Pancreas (tissue), 10 donors: ENCODE measurements around the gene CUTA. TPM values are rescaled to one million over a fixed set of nuclear protein-coding genes. Genes with fewer than 3 reads are reported as not detected.
A peak's percentile ranks its signal among the peaks of the same experiment; 100 is the strongest.

Source experiments
- ATAC-seq, 4 donors: fragments of 200-7000 bp; cut with Tn5 transposase; one replicate each; pipeline versions ENCODE4 v1.8.0 to v1.9.1; 2020; ENCODE audit warnings: mild to moderate bottlenecking in 4 of 4, moderate library complexity in 4 of 4
- DNase-seq, 6 donors: peaks; one replicate each; pipeline ENCODE4 v3.0.0-alpha.2; 2020
- FAIRE-seq: peaks from 2 replicates; lab custom pipeline; 2012; peaks lifted over from hg19 to GRCh38; lab: Jason Lieb, UNC
- H3K27ac ChIP-seq, 4 donors: fragments of 200-600 bp; sonication (generic); 1 replicate in 3 of 4; 2 replicates in 1 of 4; pipeline versions ENCODE4 v1.5.0 to v1.8.0; 2020
- H3K27me3 ChIP-seq, 4 donors: fragments of 200-600 bp; one replicate each; pipeline ENCODE4 v1.8.0; 2021
- H3K36me3 ChIP-seq, 3 donors: fragments of 200-600 bp; sonication (generic) in 1 of 3; one replicate each; pipeline versions ENCODE4 v1.5.0 to v1.8.0; 2020 to 2021
- H3K4me1 ChIP-seq, 3 donors: fragments of 200-600 bp; one replicate each; pipeline ENCODE4 v1.8.0; 2021
- H3K4me3 ChIP-seq, 4 donors: fragments of 200-600 bp; sonication (generic) in 2 of 4; one replicate each; pipeline versions ENCODE4 v1.5.0 to v1.8.0; 2020 to 2021
- H3K9me3 ChIP-seq, 4 donors: fragments of 200-600 bp; one replicate each; pipeline ENCODE4 v1.8.0; 2021
- WGBS, 2 donors: extraction: QIAGEN DNeasy Blood & Tissue Kit; methylation state at CpG; one replicate each; pipeline ENCODE4 v1.1.7; 2013; 5-methylcytosine and 5-hydroxymethylcytosine counted together
- intact Hi-C, 3 donors: fragments of 100-400 bp; cut with DNase I; formaldehyde crosslinking; loops; one replicate each; pipeline versions ENCODE4 v1.11.1 to v1.14.2; 2022
- polyA plus RNA-seq, 2 donors: library from polyadenylated mRNA; stranded (reverse); fragments of 200-250 nt; gene quantifications; one replicate each; pipeline ENCODE4 v1.2.3, GENCODE V29; 2013
- total RNA-seq, 6 donors: library from RNA; stranded (reverse); fragmentation: NEBNext Ultra II Directional in 4 of 6; extraction: Animal tissue kit (Norgen Biotek cat#: 25700) in 4 of 6; gene quantifications; one replicate each; pipeline versions ENCODE4 v1.2.1 to v1.2.4, GENCODE V29; 2021 to 2023
- TF ChIP-seq, protein P1 (sequence below), 4 donors: fragments of 200-600 bp; sonication (generic) in 3 of 4; IDR thresholded peaks; one replicate each; pipeline versions ENCODE4 v1.5.0 to v1.8.0; 2021; ENCODE audit warnings: antibody characterized with exemption in 4 of 4
- donor health status: healthy with polysubstance abuse.
- donor health status: DM: no; HTN: no; CAD: no; lungs with moderate emphysema.
- donor health status: DM: no; HTN: no; CAD: no.
- donor health status: control.
- donor health status: control.
- donor health status: Bipolar disorder and iron deficiency.
- donor health status: DM: yes; HTN: yes; CAD: no.
- donor health status: DM: no; HTN: no; CAD: no.
- donor health status: DM: no; HTN: no; CAD: no.
- donor health status: DM: yes; HTN: yes; CAD: no.

CUTA gene
- total and polyA plus RNA-seq, 8 donors: 65.0 to 204 (median 83.7) TPM

DNA sequence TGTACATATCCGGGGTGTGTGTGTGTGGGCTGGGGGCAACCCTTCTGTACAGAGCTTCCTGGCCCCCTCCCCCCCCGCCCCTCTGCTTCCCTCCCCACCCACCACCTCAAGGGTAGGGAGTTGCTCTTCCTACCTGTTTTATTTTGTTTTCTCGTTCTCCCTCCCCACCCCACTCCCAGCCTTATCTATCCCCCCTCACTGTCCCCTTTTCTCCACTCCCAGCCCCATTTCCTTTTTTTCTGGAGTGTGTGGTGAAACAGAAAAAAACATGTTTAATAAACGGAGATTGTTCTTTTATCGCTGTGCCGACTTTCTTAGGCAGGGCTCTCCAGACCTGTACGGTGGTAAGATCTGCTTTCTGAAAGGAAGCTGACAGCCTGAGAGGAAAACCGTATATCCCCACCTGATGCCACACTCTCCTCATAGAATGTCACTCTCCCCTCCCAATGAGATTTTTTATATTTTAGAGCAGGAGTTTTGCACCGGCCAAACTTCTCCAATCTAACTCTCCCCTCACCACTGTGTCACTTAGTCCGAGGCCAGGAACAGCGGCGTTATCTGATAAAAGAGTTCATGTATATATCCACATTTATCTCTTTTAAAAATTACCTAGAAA is 35.6 kb upstream of the CUTA start:
- H3K36me3 ChIP-seq: no peaks in the 10 kb centered on the region
- DNase-seq: no peak
- H3K4me3 ChIP-seq: peak overlapping the region; percentile 75 to 96 (median 91)
- H3K27ac ChIP-seq: peak overlapping the region in 2 of 4 donors; percentile 54 to 61
- no peaks in the 10 kb centered on the region for H3K27me3 ChIP-seq
- TF ChIP-seq, protein P1, sequence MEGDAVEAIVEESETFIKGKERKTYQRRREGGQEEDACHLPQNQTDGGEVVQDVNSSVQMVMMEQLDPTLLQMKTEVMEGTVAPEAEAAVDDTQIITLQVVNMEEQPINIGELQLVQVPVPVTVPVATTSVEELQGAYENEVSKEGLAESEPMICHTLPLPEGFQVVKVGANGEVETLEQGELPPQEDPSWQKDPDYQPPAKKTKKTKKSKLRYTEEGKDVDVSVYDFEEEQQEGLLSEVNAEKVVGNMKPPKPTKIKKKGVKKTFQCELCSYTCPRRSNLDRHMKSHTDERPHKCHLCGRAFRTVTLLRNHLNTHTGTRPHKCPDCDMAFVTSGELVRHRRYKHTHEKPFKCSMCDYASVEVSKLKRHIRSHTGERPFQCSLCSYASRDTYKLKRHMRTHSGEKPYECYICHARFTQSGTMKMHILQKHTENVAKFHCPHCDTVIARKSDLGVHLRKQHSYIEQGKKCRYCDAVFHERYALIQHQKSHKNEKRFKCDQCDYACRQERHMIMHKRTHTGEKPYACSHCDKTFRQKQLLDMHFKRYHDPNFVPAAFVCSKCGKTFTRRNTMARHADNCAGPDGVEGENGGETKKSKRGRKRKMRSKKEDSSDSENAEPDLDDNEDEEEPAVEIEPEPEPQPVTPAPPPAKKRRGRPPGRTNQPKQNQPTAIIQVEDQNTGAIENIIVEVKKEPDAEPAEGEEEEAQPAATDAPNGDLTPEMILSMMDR (IDR thresholded peaks at IDR 0.05): no peak
- peak in 2 of 4 donors; percentile 1 to 11 for ATAC-seq
- WGBS, 2 donors: 1 to 2% methylated on average over 12 of the region's 12 CpGs
- H3K9me3 ChIP-seq: no peaks in the 10 kb centered on the region
- H3K4me1 ChIP-seq: peaks cover 0 to 12% (median 0%) of the 10 kb centered on the region in 3 donors
- intact Hi-C loops: no loop called here
- no peak for FAIRE-seq

DNA sequence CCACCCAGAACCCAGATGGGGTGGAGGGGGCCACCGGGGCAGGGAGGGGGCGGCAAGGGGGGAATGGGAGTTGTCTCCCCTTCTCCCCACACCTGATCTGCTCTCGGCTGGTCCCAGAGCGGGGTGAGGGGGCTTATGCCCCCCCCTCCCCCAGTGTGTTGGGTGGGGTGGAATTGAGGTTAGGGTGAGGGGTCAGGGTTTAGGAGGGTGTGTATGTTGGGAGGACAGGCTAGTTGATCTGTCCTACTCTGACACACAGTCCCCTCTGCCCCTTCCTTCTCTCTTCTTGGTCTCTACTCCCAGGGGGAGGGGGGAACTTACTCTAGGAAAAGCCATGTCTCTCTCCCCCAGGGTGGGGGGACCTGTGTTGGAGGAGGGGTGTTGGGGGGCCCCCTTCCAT is 34.6 kb upstream of the CUTA start:
- TF ChIP-seq, protein P1 (IDR thresholded peaks at IDR 0.05): no peak
- H3K36me3 ChIP-seq: no peaks in the 10 kb centered on the region
- H3K9me3 ChIP-seq: no peaks in the 10 kb centered on the region
- no peak overlapping the region for H3K4me3 ChIP-seq
- FAIRE-seq (no peak), DNase-seq (no peak), ATAC-seq (no peak)
- H3K27me3 ChIP-seq: no peaks in the 10 kb centered on the region
- intact Hi-C loops: no loop called here
- H3K4me1 ChIP-seq: peaks cover 0 to 12% (median 0%) of the 10 kb centered on the region in 3 donors
- WGBS, 2 donors: 77 to 86% methylated on average over 3 to 4 of the region's 4 CpGs
- no peak overlapping the region for H3K27ac ChIP-seq

DNA sequence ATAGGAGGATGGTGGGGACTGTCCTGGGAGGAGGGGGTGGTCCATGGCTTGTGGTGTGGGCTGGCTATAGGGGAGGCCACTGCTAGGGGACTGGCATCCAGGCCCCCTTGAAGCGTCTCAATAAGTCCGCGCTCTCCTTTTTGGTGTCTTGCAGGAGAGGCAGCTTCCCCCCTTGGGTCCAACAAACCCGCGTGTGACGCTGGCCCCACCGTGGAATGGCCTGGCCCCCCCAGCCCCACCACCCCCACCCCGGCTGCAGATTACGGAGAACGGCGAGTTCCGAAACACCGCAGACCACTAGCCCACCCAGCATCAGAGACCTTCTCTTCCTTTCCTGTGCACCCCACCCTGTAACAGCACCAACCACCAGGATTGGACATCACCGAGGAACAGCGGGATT is 33.7 kb upstream of the CUTA start:
- no peak overlapping the region for H3K27ac ChIP-seq
- TF ChIP-seq, protein P1 (IDR thresholded peaks at IDR 0.05): no peak
- no peak for ATAC-seq
- no peak overlapping the region for H3K4me3 ChIP-seq
- FAIRE-seq: no peak
- peaks cover 0 to 12% (median 0%) of the 10 kb centered on the region in 3 donors for H3K4me1 ChIP-seq
- H3K27me3 ChIP-seq: no peaks in the 10 kb centered on the region
- H3K9me3 ChIP-seq: no peaks in the 10 kb centered on the region
- 87 to 90% methylated on average over 11 to 15 of the region's 15 CpGs for WGBS, 2 donors
- DNase-seq: no peak
- H3K36me3 ChIP-seq: no peaks in the 10 kb centered on the region
- intact Hi-C loops: no loop called here

DNA sequence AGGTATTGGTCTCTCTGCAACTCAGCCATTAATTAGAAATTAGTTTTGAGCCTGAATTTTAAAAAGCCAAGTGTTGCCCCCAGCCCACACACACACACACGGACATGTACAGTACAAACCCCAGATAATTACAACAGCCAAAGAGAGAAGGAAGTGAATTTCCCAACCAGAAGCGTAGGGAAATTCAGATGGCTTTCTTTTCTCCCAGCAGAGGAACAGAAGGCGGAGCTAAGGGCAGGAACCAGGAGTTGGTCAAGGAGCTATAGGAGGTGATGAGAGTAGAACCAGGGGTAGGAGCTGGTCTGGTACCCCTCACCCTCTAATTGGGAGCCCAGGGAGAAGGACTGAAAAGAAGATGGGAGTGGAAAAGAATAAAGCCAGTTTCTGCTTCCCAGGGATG is 32.5 kb upstream of the CUTA start:
- 70 to 77% methylated on average over 3 of the region's 3 CpGs for WGBS, 2 donors
- intact Hi-C loops: no loop called here

DNA sequence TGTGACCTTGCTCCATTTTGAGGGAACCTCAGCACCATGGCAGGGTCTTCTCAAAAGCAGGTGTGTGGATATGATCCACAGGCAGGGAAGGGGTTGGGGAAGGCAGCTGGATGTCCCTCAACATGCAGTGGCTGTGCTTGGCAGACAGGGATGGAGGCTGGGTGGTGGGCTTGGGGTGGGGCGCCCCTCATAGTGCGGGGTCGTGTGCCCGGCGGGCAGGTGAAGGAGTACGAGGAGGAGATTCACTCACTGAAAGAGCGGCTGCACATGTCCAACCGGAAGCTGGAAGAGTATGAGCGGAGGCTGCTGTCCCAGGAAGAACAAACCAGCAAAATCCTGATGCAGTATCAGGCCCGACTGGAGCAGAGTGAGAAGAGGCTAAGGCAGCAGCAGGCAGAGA is 28.4 kb upstream of the CUTA start:
- H3K36me3 ChIP-seq: no peaks in the 10 kb centered on the region
- no peak for ATAC-seq
- no peak overlapping the region for H3K27ac ChIP-seq
- H3K9me3 ChIP-seq: no peaks in the 10 kb centered on the region
- intact Hi-C loops: no loop called here
- TF ChIP-seq, protein P1 (IDR thresholded peaks at IDR 0.05): no peak
- H3K4me1 ChIP-seq: no peaks in the 10 kb centered on the region
- no peaks in the 10 kb centered on the region for H3K27me3 ChIP-seq
- FAIRE-seq: no peak
- 84 to 88% methylated on average over 10 of the region's 10 CpGs for WGBS, 2 donors
- DNase-seq: no peak
- H3K4me3 ChIP-seq: no peak overlapping the region

More for the DNA sequence above, 32.5 kb upstream of the CUTA start:
- TF ChIP-seq, protein P1 (IDR thresholded peaks at IDR 0.05): no peak
- DNase-seq (no peak), ATAC-seq (no peak), FAIRE-seq (no peak)
- Histone ChIP-seq H3K4me3 (no peak overlapping the region), H3K36me3 (no peaks in the 10 kb centered on the region), H3K27me3 (no peaks in the 10 kb centered on the region), H3K9me3 (no peaks in the 10 kb centered on the region), H3K4me1 (peaks cover 0 to 12% (median 0%) of the 10 kb centered on the region in 3 donors), H3K27ac (no peak overlapping the region)
